ENCODE measurements around the gene DUSP3. TPM values are rescaled to one million over a fixed set of nuclear protein-coding genes. Genes with fewer than 3 reads are reported as not detected.
A peak's percentile ranks its signal among the peaks of the same experiment; 100 is the strongest.

DUSP3 gene
- total RNA-seq (100 to 1,000 TPM; 110 to 112 TPM), polyA plus RNA-seq (100 to 1,000 TPM in 1 of 2 donors, 10 to 100 TPM in 1; 68.3 to 123 TPM)
- long read RNA-seq, donor 1, full-length matches to known transcripts: 180 of 241 reads
- long read RNA-seq, donor 1, partial matches to known transcripts: 15 of 241 reads
- long read RNA-seq, donor 1, other reads (novel, unspliced or antisense): 46 of 241 reads
- long read RNA-seq, donor 2, full-length matches to known transcripts: 36 of 70 reads
- long read RNA-seq, donor 2, partial matches to known transcripts: 3 of 70 reads
- long read RNA-seq, donor 2, other reads (novel, unspliced or antisense): 31 of 70 reads

DNA sequence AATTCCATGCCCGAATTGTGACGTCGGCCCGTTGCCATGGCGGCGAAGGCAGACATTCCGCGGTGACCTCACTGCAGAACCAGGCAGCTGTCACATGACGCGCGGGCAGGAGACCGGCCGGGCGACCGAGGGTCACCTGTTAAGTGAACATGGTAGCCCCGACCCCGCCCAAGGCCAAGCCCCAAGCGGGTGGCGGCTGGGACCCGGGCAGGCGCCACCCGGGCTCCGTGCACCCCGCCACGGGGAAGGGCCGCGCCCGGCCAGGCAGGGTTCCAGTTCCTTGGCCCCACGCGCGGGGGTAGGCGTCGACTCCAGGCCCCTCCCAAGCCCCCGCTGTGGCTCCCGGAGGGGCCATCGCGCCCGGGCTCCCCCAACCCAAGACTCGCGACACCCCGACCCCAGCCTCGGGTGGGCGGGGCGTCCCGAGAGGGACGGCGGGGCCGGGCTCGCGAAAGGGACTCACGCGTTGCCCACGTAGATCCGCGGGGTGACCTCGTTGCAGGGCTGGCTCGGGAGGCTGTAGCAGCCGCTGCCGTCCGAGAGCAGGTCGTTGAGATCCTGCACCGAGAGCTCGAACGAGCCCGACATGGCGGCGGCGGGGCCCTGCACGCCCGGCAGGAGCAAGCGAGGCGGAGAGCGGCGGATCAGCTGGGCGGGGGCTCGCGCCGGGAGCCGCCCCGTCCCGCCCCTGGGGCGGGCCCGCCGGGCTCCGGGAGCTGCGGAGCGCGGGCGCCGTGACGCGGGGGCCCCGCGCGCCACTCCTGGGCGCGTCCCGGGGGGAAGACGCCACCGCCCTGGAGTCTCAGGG is at the start of gene DUSP3:
TSS of gene DUSP3 (minus strand) at position 641 of the 808 bp plus-strand sequence. CDS start at position 588, 53 bp downstream.
- Histone ChIP-seq H3K4me3 (ENCODE audit: low read length in 2 of 2) (peak within 1 kb of the TSS; percentile 66 to 89), H3K9me3 (ENCODE audit: control insufficient read depth, low read length) (no peaks in the 10 kb centered on the region), H3K4me1 (ENCODE audit: control insufficient read depth in 1 of 2, insufficient read depth in 2 of 2, low read length in 2 of 2) (peaks cover 0 to 4% of the 10 kb centered on the region in 2 donors), H3K27ac (ENCODE audit: low read depth in 1 of 2, low read length in 2 of 2) (peak within 1 kb of the TSS; percentile 79 to 98), H3K36me3 (ENCODE audit: control insufficient read depth in 1 of 2, insufficient read depth in 2 of 2, low read length in 1 of 2) (peaks cover 0 to 1% of the 10 kb centered on the region in 2 donors), H3K27me3 (ENCODE audit: control insufficient read depth in 1 of 2, insufficient read depth in 2 of 2, low read length in 1 of 2) (no peaks in the 10 kb centered on the region)
- peak; percentile 94 for ATAC-seq (ENCODE audit: low FRiP score)
- intact Hi-C loops (cut with DNase I): loop anchor here in 1 of 2 donors (5.0 kb wide), 1 partner anchor 69 kb away; the partner anchor contains the start of gene CD300LG
- DNase-seq: peak; percentile 98 to 99
- WGBS, 2 donors: 0% methylated on average over 81 to 100 of the region's 100 CpGs

DNA sequence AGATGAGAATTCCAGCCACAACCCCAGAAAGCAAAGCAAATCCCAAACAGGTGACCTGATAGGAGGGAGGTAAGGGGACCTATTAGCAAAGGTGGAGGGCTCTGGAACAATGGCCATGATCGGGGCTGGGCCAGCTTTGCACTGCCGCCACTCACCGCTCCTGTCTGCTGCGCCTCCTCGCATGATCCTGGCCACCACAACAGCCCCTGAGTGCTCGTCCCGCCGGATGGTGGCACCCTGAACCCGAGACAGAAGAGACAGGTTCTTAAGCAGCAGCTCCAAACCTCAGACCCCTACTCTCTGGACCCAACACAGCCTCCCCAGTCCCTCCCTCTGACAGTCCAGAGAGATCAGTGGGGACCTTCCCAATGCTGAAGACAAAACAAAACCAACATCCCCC is 48.8 kb upstream of the DUSP3 start:
- no peak overlapping the region for H3K27ac ChIP-seq (ENCODE audit: low read depth in 1 of 2, low read length in 2 of 2)
- H3K27me3 ChIP-seq (ENCODE audit: control insufficient read depth in 1 of 2, insufficient read depth in 2 of 2, low read length in 1 of 2): no peaks in the 10 kb centered on the region
- peaks cover 0 to 6% of the 10 kb centered on the region in 2 donors for H3K36me3 ChIP-seq (ENCODE audit: control insufficient read depth in 1 of 2, insufficient read depth in 2 of 2, low read length in 1 of 2)
- no peaks in the 10 kb centered on the region for H3K4me1 ChIP-seq (ENCODE audit: control insufficient read depth in 1 of 2, insufficient read depth in 2 of 2, low read length in 2 of 2)
- DNase-seq: peak in 1 of 2 donors; percentile 54
- WGBS, 2 donors: 95% methylated on average over 9 of the region's 9 CpGs
- no peaks in the 10 kb centered on the region for H3K9me3 ChIP-seq (ENCODE audit: control insufficient read depth, low read length)
- no peak for ATAC-seq (ENCODE audit: low FRiP score)
- H3K4me3 ChIP-seq (ENCODE audit: low read length in 2 of 2): no peak overlapping the region
- intact Hi-C loops (cut with DNase I): no loop called here

DNA sequence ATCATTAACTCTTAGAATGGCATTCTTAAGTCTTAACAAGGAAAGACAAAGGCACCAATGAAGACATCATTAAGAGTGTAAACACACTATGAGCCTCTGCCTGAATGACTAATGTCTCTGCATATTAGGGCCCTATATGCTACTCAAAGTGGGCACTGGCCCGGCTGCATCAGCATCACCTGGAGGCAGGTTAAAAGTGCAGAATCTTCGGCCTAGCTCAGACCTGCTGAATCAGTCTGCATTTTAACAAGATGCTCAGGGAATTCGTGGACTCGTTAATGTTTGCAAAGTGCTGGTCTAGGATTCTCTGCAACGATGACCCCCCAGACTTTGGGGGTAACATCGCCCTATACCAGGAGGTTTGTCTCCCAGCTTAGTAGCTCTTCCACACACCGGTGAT is 47.4 kb upstream of the DUSP3 start:
- peak in 1 of 2 donors; percentile 5 for DNase-seq
- H3K36me3 ChIP-seq (ENCODE audit: control insufficient read depth in 1 of 2, insufficient read depth in 2 of 2, low read length in 1 of 2): peaks cover 0 to 6% of the 10 kb centered on the region in 2 donors
- ATAC-seq (ENCODE audit: low FRiP score): no peak
- no peaks in the 10 kb centered on the region for H3K9me3 ChIP-seq (ENCODE audit: control insufficient read depth, low read length)
- no peak overlapping the region for H3K27ac ChIP-seq (ENCODE audit: low read depth in 1 of 2, low read length in 2 of 2)
- H3K4me3 ChIP-seq (ENCODE audit: low read length in 2 of 2): no peak overlapping the region
- WGBS, 2 donors: 93 to 96% methylated on average over 7 of the region's 7 CpGs
- no peaks in the 10 kb centered on the region for H3K27me3 ChIP-seq (ENCODE audit: control insufficient read depth in 1 of 2, insufficient read depth in 2 of 2, low read length in 1 of 2)
- no peaks in the 10 kb centered on the region for H3K4me1 ChIP-seq (ENCODE audit: control insufficient read depth in 1 of 2, insufficient read depth in 2 of 2, low read length in 2 of 2)
- intact Hi-C loops (cut with DNase I): no loop called here

DNA sequence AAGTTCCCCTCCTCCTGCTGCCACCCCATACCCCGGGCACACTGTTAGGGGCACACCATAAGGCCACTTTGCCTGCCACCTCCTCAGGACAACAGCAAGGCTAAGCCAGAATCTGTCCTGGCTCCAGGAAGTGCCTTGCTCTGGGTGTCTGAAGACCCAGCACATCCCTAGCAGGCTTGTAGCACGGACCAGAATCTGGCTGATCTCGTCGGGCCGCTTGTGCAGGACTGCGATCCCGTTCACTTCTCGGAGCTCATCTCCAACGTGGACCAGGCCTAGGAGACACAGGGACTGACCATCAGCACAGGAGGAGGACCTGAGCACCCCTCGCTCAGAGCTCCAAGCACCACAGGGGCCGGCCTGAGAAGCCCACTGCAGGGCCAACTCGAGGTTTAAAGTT is 46.8 kb upstream of the DUSP3 start:
- no peaks in the 10 kb centered on the region for H3K9me3 ChIP-seq (ENCODE audit: control insufficient read depth, low read length)
- 95 to 96% methylated on average over 12 of the region's 12 CpGs for WGBS, 2 donors
- H3K4me1 ChIP-seq (ENCODE audit: control insufficient read depth in 1 of 2, insufficient read depth in 2 of 2, low read length in 2 of 2): no peaks in the 10 kb centered on the region
- no peak overlapping the region for H3K4me3 ChIP-seq (ENCODE audit: low read length in 2 of 2)
- H3K36me3 ChIP-seq (ENCODE audit: control insufficient read depth in 1 of 2, insufficient read depth in 2 of 2, low read length in 1 of 2): peaks cover 0 to 6% of the 10 kb centered on the region in 2 donors
- intact Hi-C loops (cut with DNase I): no loop called here
- ATAC-seq (ENCODE audit: low FRiP score) (no peak), DNase-seq (peak in 1 of 2 donors; percentile 59)
- H3K27me3 ChIP-seq (ENCODE audit: control insufficient read depth in 1 of 2, insufficient read depth in 2 of 2, low read length in 1 of 2): no peaks in the 10 kb centered on the region
- H3K27ac ChIP-seq (ENCODE audit: low read depth in 1 of 2, low read length in 2 of 2): no peak overlapping the region

DNA sequence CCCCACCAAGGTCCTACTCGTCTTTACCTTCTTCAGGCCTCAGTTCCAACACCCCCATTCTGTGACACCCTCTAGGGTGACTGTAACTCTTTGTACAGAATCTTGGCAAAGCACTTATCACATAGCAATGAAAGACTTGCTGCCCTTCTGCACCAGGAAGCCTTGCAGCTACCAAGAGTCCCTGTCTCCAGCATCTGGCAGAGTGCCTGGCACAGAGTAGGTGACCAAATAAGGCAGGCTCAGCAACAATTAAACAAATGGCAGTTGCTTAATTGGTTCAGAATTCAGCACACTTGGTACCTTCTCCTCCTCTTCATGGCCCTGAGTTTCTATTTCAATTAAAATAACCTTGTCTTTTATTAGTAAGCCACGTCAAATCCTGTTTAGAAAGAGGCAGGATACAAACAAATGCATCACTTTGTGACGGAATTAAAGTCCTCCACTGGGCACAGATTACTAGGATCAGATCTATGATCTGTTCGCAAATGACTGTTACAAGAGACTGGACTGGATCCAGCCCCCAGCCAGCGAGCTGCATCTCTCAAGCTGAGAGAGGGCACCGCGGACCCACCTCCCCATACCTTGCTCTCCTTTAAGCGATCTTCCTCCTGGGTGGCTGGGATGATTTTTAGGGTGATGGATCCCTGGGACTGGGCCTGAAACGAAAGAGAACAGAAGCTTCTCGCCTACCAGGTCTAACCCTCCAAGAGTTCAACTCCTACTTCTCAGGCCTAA is 44.7 kb upstream of the DUSP3 start:
- peaks cover 0 to 2% of the 10 kb centered on the region in 2 donors for H3K36me3 ChIP-seq (ENCODE audit: control insufficient read depth in 1 of 2, insufficient read depth in 2 of 2, low read length in 1 of 2)
- ATAC-seq (ENCODE audit: low FRiP score): no peak
- intact Hi-C loops (cut with DNase I): no loop called here
- no peaks in the 10 kb centered on the region for H3K4me1 ChIP-seq (ENCODE audit: control insufficient read depth in 1 of 2, insufficient read depth in 2 of 2, low read length in 2 of 2)
- no peaks in the 10 kb centered on the region for H3K27me3 ChIP-seq (ENCODE audit: control insufficient read depth in 1 of 2, insufficient read depth in 2 of 2, low read length in 1 of 2)
- DNase-seq: peak in 1 of 2 donors; percentile 54
- H3K27ac ChIP-seq (ENCODE audit: low read depth in 1 of 2, low read length in 2 of 2): no peak overlapping the region
- no peak overlapping the region for H3K4me3 ChIP-seq (ENCODE audit: low read length in 2 of 2)
- 85% methylated on average over 10 of the region's 10 CpGs for WGBS, 2 donors
- no peaks in the 10 kb centered on the region for H3K9me3 ChIP-seq (ENCODE audit: control insufficient read depth, low read length)

DNA sequence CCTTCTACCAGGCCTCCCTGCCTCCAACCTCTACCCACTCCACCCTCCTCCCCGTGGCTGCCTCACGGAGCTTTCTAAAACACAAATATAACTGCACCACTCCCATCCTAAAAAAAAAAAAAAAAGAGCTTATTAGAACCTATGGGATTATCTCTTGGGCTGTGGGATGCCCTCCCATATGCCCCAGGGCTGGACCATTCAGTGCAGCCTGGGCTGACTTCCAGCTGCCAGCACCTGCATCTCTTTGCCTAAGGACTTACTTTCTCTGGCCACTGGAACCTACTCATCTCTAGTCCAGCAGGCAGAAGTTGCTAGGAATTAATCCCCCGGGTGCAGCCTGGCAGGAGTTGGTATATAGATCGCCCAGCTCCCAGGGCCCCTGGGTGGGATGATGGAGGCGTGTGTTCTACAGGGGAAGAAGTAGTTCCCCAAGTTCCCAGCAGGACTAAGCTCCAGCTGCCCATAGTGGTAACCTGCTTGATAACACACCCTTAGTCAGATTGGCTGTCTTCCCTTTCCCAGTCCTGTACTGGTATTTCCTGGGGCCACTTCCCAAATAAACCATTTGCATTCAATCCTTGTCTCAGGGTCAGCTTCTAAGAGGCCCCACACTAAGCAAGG is 43.9 kb upstream of the DUSP3 start:
- no peaks in the 10 kb centered on the region for H3K9me3 ChIP-seq (ENCODE audit: control insufficient read depth, low read length)
- no peaks in the 10 kb centered on the region for H3K27me3 ChIP-seq (ENCODE audit: control insufficient read depth in 1 of 2, insufficient read depth in 2 of 2, low read length in 1 of 2)
- H3K27ac ChIP-seq (ENCODE audit: low read depth in 1 of 2, low read length in 2 of 2): no peak overlapping the region
- DNase-seq (peak in 1 of 2 donors; percentile 36), ATAC-seq (ENCODE audit: low FRiP score) (no peak)
- no peaks in the 10 kb centered on the region for H3K4me1 ChIP-seq (ENCODE audit: control insufficient read depth in 1 of 2, insufficient read depth in 2 of 2, low read length in 2 of 2)
- H3K36me3 ChIP-seq (ENCODE audit: control insufficient read depth in 1 of 2, insufficient read depth in 2 of 2, low read length in 1 of 2): peaks cover 0 to 2% of the 10 kb centered on the region in 2 donors
- intact Hi-C loops (cut with DNase I): no loop called here
- WGBS, 2 donors: 86 to 87% methylated on average over 5 of the region's 5 CpGs
- H3K4me3 ChIP-seq (ENCODE audit: low read length in 2 of 2): no peak overlapping the region

DNA sequence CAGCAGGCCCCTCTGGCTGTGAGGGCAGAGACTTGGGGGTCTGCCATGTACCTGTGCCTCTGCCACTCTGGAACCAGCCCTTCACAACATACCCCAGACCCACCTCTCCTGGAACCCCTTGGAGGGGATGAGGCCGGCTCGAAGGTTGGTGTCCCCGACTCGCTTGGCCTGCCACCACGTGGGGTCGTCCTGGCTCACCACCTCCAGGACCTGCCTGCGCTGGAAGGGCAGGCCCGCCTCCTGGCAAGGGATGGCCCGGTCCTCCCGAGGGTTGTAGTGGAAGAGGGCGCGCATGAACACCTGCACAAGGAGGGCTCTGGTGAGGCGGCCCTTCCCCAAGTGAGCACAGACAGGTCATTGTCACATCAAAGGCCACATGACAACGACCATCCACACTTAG is 42.0 kb upstream of the DUSP3 start:
- Histone ChIP-seq H3K27ac (ENCODE audit: low read depth in 1 of 2, low read length in 2 of 2) (no peak overlapping the region), H3K27me3 (ENCODE audit: control insufficient read depth in 1 of 2, insufficient read depth in 2 of 2, low read length in 1 of 2) (no peaks in the 10 kb centered on the region), H3K4me3 (ENCODE audit: low read length in 2 of 2) (no peak overlapping the region), H3K36me3 (ENCODE audit: control insufficient read depth in 1 of 2, insufficient read depth in 2 of 2, low read length in 1 of 2) (no peaks in the 10 kb centered on the region), H3K4me1 (ENCODE audit: control insufficient read depth in 1 of 2, insufficient read depth in 2 of 2, low read length in 2 of 2) (no peaks in the 10 kb centered on the region), H3K9me3 (ENCODE audit: control insufficient read depth, low read length) (no peaks in the 10 kb centered on the region)
- WGBS, 2 donors: 91 to 96% methylated on average over 14 of the region's 14 CpGs
- ATAC-seq (ENCODE audit: low FRiP score) (no peak), DNase-seq (peak in 1 of 2 donors; percentile 41)
- intact Hi-C loops (cut with DNase I): no loop called here

DNA sequence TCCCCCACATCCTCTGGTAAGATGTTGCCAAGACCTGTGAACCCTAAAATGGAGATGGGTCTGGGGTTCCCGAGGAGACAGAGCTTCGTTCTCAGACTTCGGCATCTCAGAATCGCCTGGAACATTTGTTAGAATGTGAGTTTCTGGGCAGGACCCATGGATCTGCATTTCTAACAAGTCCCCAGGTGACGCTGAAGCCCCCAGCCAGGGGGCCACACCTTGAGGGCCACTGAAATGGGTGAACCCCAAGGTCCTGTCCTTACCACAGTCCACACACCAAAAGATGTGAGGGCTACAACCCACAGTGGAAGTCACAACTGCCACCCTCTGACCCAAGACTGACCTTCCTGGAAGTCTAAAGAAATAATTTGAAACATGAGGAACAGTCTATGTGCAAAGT is 40.2 kb upstream of the DUSP3 start:
- no peaks in the 10 kb centered on the region for H3K36me3 ChIP-seq (ENCODE audit: control insufficient read depth in 1 of 2, insufficient read depth in 2 of 2, low read length in 1 of 2)
- H3K9me3 ChIP-seq (ENCODE audit: control insufficient read depth, low read length): no peaks in the 10 kb centered on the region
- no peaks in the 10 kb centered on the region for H3K4me1 ChIP-seq (ENCODE audit: control insufficient read depth in 1 of 2, insufficient read depth in 2 of 2, low read length in 2 of 2)
- intact Hi-C loops (cut with DNase I): no loop called here
- no peaks in the 10 kb centered on the region for H3K27me3 ChIP-seq (ENCODE audit: control insufficient read depth in 1 of 2, insufficient read depth in 2 of 2, low read length in 1 of 2)
- no peak overlapping the region for H3K27ac ChIP-seq (ENCODE audit: low read depth in 1 of 2, low read length in 2 of 2)
- H3K4me3 ChIP-seq (ENCODE audit: low read length in 2 of 2): no peak overlapping the region
- WGBS, 2 donors: 96 to 98% methylated on average over 5 of the region's 5 CpGs
- ATAC-seq (ENCODE audit: low FRiP score) (no peak), DNase-seq (no peak)
